SJCRH30 (cell line): Measurements from ENCODE around the gene SCYGR1. TPM values are rescaled to one million over a fixed set of nuclear protein-coding genes. Genes with fewer than 3 reads are reported as not detected.

ENCODE experiments used
- total RNA-seq: library from RNA; depleted of rRNA; stranded (reverse); fragments of >200 nt; shearing (Covaris generic); gene quantifications from 2 replicates; pipeline ENCODE4 v1.2.3, GENCODE V29; 2014; rRNA removed

SCYGR1 gene
- total RNA-seq, 1 experiment from 2014 or later = not detected

Other genes starting within 250 kb of the SCYGR1 start
- gene COL4A4, start 223.7 kb downstream of the SCYGR1 start, total RNA-seq = not detected in 2 replicates
- gene COL4A3, start 223.3 kb downstream of the SCYGR1 start, total RNA-seq = 0.03 and 0.34 TPM in 2 replicates
- 108 and 117 TPM in 2 replicates for gene MFF, start 62.7 kb downstream of the SCYGR1 start, total RNA-seq
- not detected in 2 replicates for gene TM4SF20, start 8.6 kb downstream of the SCYGR1 start, total RNA-seq
- gene AGFG1, start 84.2 kb upstream of the SCYGR1 start, total RNA-seq = 76.0 and 89.9 TPM in 2 replicates
- gene SCYGR2, start 210.9 kb upstream of the SCYGR1 start, total RNA-seq = not detected in 2 replicates
- gene SCYGR3, start 226.9 kb upstream of the SCYGR1 start, total RNA-seq = not detected in 2 replicates
- not detected in 2 replicates for gene SCYGR4, start 229.5 kb upstream of the SCYGR1 start, total RNA-seq